Anterior cingulate cortex (tissue), 58 donors: Measurements from ENCODE around the gene ZNF536.

ENCODE experiments used
- DNase-seq, 58 donors: peaks; one replicate each; lab custom pipeline; 2025; lab: John Stamatoyannopoulos, UW

The ZNF536 gene

GRCh38 chr19:30361107-30361447 is 11.1 kb upstream of the ZNF536 start:
- no peak for DNase-seq

GRCh38 chr19:30361721-30362120 is 10.5 kb upstream of the ZNF536 start:
- DNase-seq = peak in 11 of 58 donors; percentile 23 to 55 (median 34)

- DNase-seq = no peak
Measured at GRCh38 chr19:30362156-30362754, 9.9 kb upstream of the ZNF536 start.

GRCh38 chr19:30363073-30363472 is 9.1 kb upstream of the ZNF536 start:
- DNase-seq = no peak

GRCh38 chr19:30364866-30365800 is 7.1 kb upstream of the ZNF536 start:
- no peak for DNase-seq

- DNase-seq = no peak
Measured at GRCh38 chr19:30366282-30366681, 5.9 kb upstream of the ZNF536 start.

- no peak for DNase-seq
Measured at GRCh38 chr19:30367006-30367405, 5.2 kb upstream of the ZNF536 start.

- no peak for DNase-seq
Measured at GRCh38 chr19:30367421-30367820, 4.8 kb upstream of the ZNF536 start.

GRCh38 chr19:30369833-30370232 is 2.4 kb upstream of the ZNF536 start:
- no peak for DNase-seq

GRCh38 chr19:30371161-30371836 is 885 bp upstream of the ZNF536 start:
- peak in 24 of 58 donors; percentile 11 to 80 (median 33) for DNase-seq

- peak in 11 of 58 donors; percentile 9 to 42 (median 24) for DNase-seq
Measured at GRCh38 chr19:30373593-30373992, 1.4 kb downstream of the ZNF536 start.

- no peak for DNase-seq
Measured at GRCh38 chr19:30374539-30374864, 2.3 kb downstream of the ZNF536 start.

- DNase-seq = peak in 22 of 58 donors; percentile 9 to 76 (median 33)
Measured at GRCh38 chr19:30374865-30375552, 2.8 kb downstream of the ZNF536 start.

GRCh38 chr19:30375553-30376031 is 3.4 kb downstream of the ZNF536 start:
- DNase-seq = no peak

GRCh38 chr19:30376272-30376671 is 4.1 kb downstream of the ZNF536 start:
- DNase-seq = no peak

- no peak for DNase-seq
Measured at GRCh38 chr19:30376826-30377425, 4.7 kb downstream of the ZNF536 start.

- no peak for DNase-seq
Measured at GRCh38 chr19:30378701-30379100, 6.5 kb downstream of the ZNF536 start.

- peak in 1 of 58 donors; percentile 49 for DNase-seq
Measured at GRCh38 chr19:30379841-30380610, 7.8 kb downstream of the ZNF536 start.

- no peak for DNase-seq
Measured at GRCh38 chr19:30381366-30381765, 9.2 kb downstream of the ZNF536 start.
